ENCODE results near the gene KLK4.

DNA sequence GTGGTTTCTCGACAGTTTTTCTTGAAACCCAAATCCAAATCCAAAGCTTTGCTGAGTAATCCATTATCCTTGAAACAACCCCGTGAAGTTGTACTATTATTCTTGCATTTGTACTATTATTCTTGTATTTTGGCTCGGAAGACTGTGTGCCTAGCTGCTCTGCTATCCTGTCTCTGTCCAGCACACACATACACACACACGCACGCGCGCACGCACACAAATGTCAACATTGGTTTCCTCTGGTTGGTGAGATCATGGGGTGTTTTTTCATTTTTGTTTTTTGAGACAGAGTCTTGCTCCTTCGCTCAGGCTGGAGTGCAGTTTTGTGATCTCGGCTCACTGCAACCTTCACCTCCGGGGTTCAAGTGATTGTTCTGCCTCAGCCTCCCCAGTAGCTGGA, 14.9 kb upstream of the KLK4 start:
- TF ChIP-seq, protein P1, sequence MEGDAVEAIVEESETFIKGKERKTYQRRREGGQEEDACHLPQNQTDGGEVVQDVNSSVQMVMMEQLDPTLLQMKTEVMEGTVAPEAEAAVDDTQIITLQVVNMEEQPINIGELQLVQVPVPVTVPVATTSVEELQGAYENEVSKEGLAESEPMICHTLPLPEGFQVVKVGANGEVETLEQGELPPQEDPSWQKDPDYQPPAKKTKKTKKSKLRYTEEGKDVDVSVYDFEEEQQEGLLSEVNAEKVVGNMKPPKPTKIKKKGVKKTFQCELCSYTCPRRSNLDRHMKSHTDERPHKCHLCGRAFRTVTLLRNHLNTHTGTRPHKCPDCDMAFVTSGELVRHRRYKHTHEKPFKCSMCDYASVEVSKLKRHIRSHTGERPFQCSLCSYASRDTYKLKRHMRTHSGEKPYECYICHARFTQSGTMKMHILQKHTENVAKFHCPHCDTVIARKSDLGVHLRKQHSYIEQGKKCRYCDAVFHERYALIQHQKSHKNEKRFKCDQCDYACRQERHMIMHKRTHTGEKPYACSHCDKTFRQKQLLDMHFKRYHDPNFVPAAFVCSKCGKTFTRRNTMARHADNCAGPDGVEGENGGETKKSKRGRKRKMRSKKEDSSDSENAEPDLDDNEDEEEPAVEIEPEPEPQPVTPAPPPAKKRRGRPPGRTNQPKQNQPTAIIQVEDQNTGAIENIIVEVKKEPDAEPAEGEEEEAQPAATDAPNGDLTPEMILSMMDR (IDR thresholded peaks at IDR 0.05), result no peak
- TF ChIP-seq, protein P2, sequence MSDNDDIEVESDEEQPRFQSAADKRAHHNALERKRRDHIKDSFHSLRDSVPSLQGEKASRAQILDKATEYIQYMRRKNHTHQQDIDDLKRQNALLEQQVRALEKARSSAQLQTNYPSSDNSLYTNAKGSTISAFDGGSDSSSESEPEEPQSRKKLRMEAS (IDR thresholded peaks at IDR 0.05; ENCODE audit: low read depth), result no peak

Data from SK-N-SH (cell line).